Mesenchymal stem cell (in vitro differentiated cells and primary cell): Measurements from ENCODE around the gene SAA2. TPM values are rescaled to one million over a fixed set of nuclear protein-coding genes. Genes with fewer than 3 reads are reported as not detected.

ENCODE experiments used
- DNase-seq: peaks from one replicate; pipeline ENCODE4 v3.0.0-alpha.2; 2013
- H2AFZ ChIP-seq: one replicate; pipeline ENCODE4 v1.6.1; 2013; ENCODE audit warnings: low read depth, mild to moderate bottlenecking, control low read depth, inconsistent platforms, low read length, moderate library complexity
- H2AK5ac ChIP-seq: 2 replicates; pipeline ENCODE4 v1.6.1; 2013; ENCODE audit warnings: low read length, moderate library complexity, mild to moderate bottlenecking, inconsistent platforms; ENCODE audit not compliant: severe bottlenecking
- H2BK120ac ChIP-seq: one replicate; pipeline ENCODE4 v1.6.1; 2013; ENCODE audit warnings: low read depth, mild to moderate bottlenecking, inconsistent platforms, low read length, moderate library complexity
- H2BK12ac ChIP-seq, 2 experiments: one replicate each; pipeline ENCODE4 v1.6.1; 2013; ENCODE audit warnings: inconsistent platforms in 2 of 2, low read length in 2 of 2, mild to moderate bottlenecking in 2 of 2, moderate library complexity in 2 of 2, control low read depth in 1 of 2
- H2BK15ac ChIP-seq: one replicate; pipeline ENCODE4 v1.6.1; 2013; ENCODE audit warnings: mild to moderate bottlenecking, low read depth, inconsistent platforms; ENCODE audit not compliant: poor library complexity, severe bottlenecking
- H2BK5ac ChIP-seq: 2 replicates; pipeline ENCODE4 v1.6.1; 2013; ENCODE audit warnings: low read depth, mild to moderate bottlenecking, low read length, control low read depth, inconsistent platforms; ENCODE audit not compliant: poor library complexity, severe bottlenecking
- H3K14ac ChIP-seq, 2 experiments: one replicate each; pipeline ENCODE4 v1.6.1; 2013; ENCODE audit warnings: inconsistent platforms in 2 of 2, low read length in 2 of 2, control low read depth in 1 of 2, mild to moderate bottlenecking in 1 of 2, moderate library complexity in 1 of 2
- H3K18ac ChIP-seq, 2 experiments: one replicate each; pipeline ENCODE4 v1.6.1; 2013; ENCODE audit warnings: inconsistent platforms in 2 of 2, low read length in 2 of 2, control low read depth in 1 of 2, low read depth in 1 of 2, mild to moderate bottlenecking in 1 of 2
- H3K23ac ChIP-seq, 2 experiments: one replicate each; pipeline ENCODE4 v1.6.1; 2013; ENCODE audit warnings: inconsistent platforms in 2 of 2, low read length in 2 of 2, mild to moderate bottlenecking in 2 of 2, moderate library complexity in 2 of 2, control low read depth in 1 of 2
- H3K27ac ChIP-seq: 2 replicates; pipeline ENCODE4 v1.5.1; 2013; ENCODE audit warnings: mild to moderate bottlenecking, moderate library complexity, low read length, control low read depth, inconsistent platforms; ENCODE audit not compliant: poor library complexity, severe bottlenecking
- H3K27me3 ChIP-seq, 2 experiments: 2 replicates each; pipeline versions ENCODE4 v1.6.1 to v1.7.0; 2013; ENCODE audit warnings: low read length in 2 of 2, mild to moderate bottlenecking in 2 of 2, moderate library complexity in 2 of 2, control low read depth in 1 of 2, inconsistent platforms in 1 of 2; ENCODE audit not compliant: control insufficient read depth in 1 of 2, insufficient read depth in 1 of 2
- H3K36me3 ChIP-seq, 2 experiments: 2 replicates each; pipeline versions ENCODE4 v1.6.1 to v1.7.0; 2013; ENCODE audit warnings: low read length in 2 of 2, control low read depth in 1 of 2, inconsistent platforms in 1 of 2, low read depth in 1 of 2, mild to moderate bottlenecking in 1 of 2; ENCODE audit not compliant: insufficient read depth in 2 of 2, control insufficient read depth in 1 of 2
- H3K4ac ChIP-seq, 2 experiments: one replicate each; pipeline ENCODE4 v1.6.1; 2013; ENCODE audit warnings: inconsistent platforms in 2 of 2, low read length in 2 of 2, mild to moderate bottlenecking in 2 of 2, moderate library complexity in 2 of 2, control low read depth in 1 of 2, low read depth in 1 of 2
- H3K4me1 ChIP-seq: 2 replicates; pipeline ENCODE4 v1.6.1; 2013; ENCODE audit warnings: low read depth, low read length, control low read depth; ENCODE audit not compliant: control insufficient read depth, insufficient read depth
- H3K4me2 ChIP-seq: 2 replicates; pipeline ENCODE4 v1.6.1; 2013; ENCODE audit warnings: low read length, mild to moderate bottlenecking, inconsistent platforms; ENCODE audit not compliant: poor library complexity, severe bottlenecking
- H3K4me3 ChIP-seq, 2 experiments: 2 replicates each; pipeline versions ENCODE4 v1.5.1 to v1.7.0; 2013; ENCODE audit warnings: low read length in 2 of 2, mild to moderate bottlenecking in 2 of 2, control low read depth in 1 of 2, low read depth in 1 of 2; ENCODE audit not compliant: insufficient read depth in 1 of 2
- H3K79me1 ChIP-seq: replicated peaks from 2 replicates; pipeline ENCODE4 v1.6.1; 2013; ENCODE audit warnings: mild to moderate bottlenecking, control low read depth, low read length, inconsistent platforms; ENCODE audit not compliant: poor library complexity, severe bottlenecking
- H3K9ac ChIP-seq: 2 replicates; pipeline ENCODE4 v1.7.0; 2013; ENCODE audit warnings: mild to moderate bottlenecking, low read length, moderate library complexity
- H3K9me3 ChIP-seq: 2 replicates; pipeline ENCODE4 v1.7.0; 2013; ENCODE audit warnings: mild to moderate bottlenecking, low read length; ENCODE audit not compliant: control insufficient read depth
- H4K8ac ChIP-seq: one replicate; pipeline ENCODE4 v1.6.1; 2013; ENCODE audit warnings: inconsistent platforms, mild to moderate bottlenecking, low read length, moderate library complexity
- H4K91ac ChIP-seq: one replicate; pipeline ENCODE4 v1.6.1; 2013; ENCODE audit warnings: mild to moderate bottlenecking, low read length, inconsistent platforms
- WGBS: methylation state at CpG from one replicate; pipeline ENCODE4 v1.1.7; 2013; ENCODE audit warnings: mixed read lengths; 5-methylcytosine and 5-hydroxymethylcytosine counted together
- polyA plus RNA-seq, 2 experiments: library from polyadenylated mRNA; stranded (reverse); fragments of 200-250 nt; gene quantifications; one replicate each; pipeline ENCODE4 v1.2.3, GENCODE V29; 2013

Gene SAA2
- polyA plus RNA-seq (2013, experiment 1 of 2), result 0.29 TPM
- polyA plus RNA-seq (2013, experiment 2 of 2), result 0.12 TPM

GRCh38 chr11:18248561-18248960, at the start of gene SAA2:
Gene SAA2, minus strand, starts transcription at chr11:18248668. Its CDS starts 657 bp downstream, at chr11:18248011.
- Histone ChIP-seq H3K9ac (no peak within 1 kb of the TSS), H3K14ac (no peak within 1 kb of the TSS), H2AFZ (no peak within 1 kb of the TSS), H3K4me3 (no peak within 1 kb of the TSS), H3K4me1 (peaks cover 6% of the 10 kb centered on the region), H3K36me3 (no peaks in the 10 kb centered on the region), H2BK5ac (no peak within 1 kb of the TSS), H3K27me3 (peaks cover 0 to 9% of the 10 kb centered on the region in 2 experiments), H4K91ac (no peak within 1 kb of the TSS), H2BK15ac (no peak within 1 kb of the TSS), H3K23ac (no peak within 1 kb of the TSS), H3K4me2 (no peak within 1 kb of the TSS), H2BK120ac (no peak within 1 kb of the TSS), H3K9me3 (no peaks in the 10 kb centered on the region), H4K8ac (no peak within 1 kb of the TSS), H3K27ac (no peak within 1 kb of the TSS), H2AK5ac (no peak within 1 kb of the TSS), H3K79me1 (no peaks in the 10 kb centered on the region), H3K18ac (no peak within 1 kb of the TSS), H3K4ac (no peak within 1 kb of the TSS), H2BK12ac (no peak within 1 kb of the TSS)
- WGBS, result 86% methylated on average over 5 of the region's 5 CpGs
- no peak for DNase-seq

- no peak overlapping the region for H3K4me2 ChIP-seq
- no peak overlapping the region for H3K4me3 ChIP-seq
- no peak overlapping the region for H4K91ac ChIP-seq
- no peak overlapping the region for H3K9ac ChIP-seq
- no peak overlapping the region for H3K18ac ChIP-seq
- no peaks in the 10 kb centered on the region for H3K27me3 ChIP-seq
- H3K9me3 ChIP-seq, result no peaks in the 10 kb centered on the region
- H2BK5ac ChIP-seq, result no peak overlapping the region
- DNase-seq, result no peak
- H2BK12ac ChIP-seq, result no peak overlapping the region
- H3K27ac ChIP-seq, result no peak overlapping the region
- 96% methylated on average over 2 of the region's 2 CpGs for WGBS
- H3K4me1 ChIP-seq, result no peaks in the 10 kb centered on the region
- no peak overlapping the region for H2BK120ac ChIP-seq
- H4K8ac ChIP-seq, result no peak overlapping the region
- H2AK5ac ChIP-seq, result no peak overlapping the region
- H2BK15ac ChIP-seq, result no peak overlapping the region
- no peak overlapping the region for H2AFZ ChIP-seq
- peaks cover 15 to 87% of the 10 kb centered on the region in 2 experiments for H3K36me3 ChIP-seq
- peaks cover 4% of the 10 kb centered on the region for H3K79me1 ChIP-seq
- no peak overlapping the region for H3K14ac ChIP-seq
- H3K23ac ChIP-seq, result no peak overlapping the region
- H3K4ac ChIP-seq, result no peak overlapping the region
These were observed 46.8 kb upstream of the SAA2 start for GRCh38 chr11:18295316-18295715.

DNA sequence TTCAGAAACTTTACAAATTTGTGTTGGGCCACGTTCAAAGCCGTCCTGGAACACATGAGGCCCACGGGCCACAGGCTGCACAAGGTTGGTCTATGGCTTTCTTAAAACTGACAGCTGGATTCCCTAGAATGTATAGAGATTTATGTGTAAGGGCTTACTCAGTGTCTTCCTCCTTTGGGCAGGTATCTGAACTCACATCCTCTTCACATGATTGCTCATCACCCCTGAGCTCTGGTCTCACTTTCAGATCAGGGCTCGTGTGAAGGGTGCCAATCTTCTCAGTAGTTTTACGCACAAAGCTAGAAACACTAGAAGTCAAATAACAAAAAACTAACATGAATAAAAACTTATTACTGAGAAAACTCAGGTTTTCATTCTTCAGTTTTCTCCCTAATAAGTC, 46.4 kb upstream of the SAA2 start:
- DNase-seq, result no peak
- Histone ChIP-seq H2BK12ac (no peak overlapping the region), H2BK5ac (no peak overlapping the region), H4K91ac (no peak overlapping the region), H2AFZ (no peak overlapping the region), H3K9ac (no peak overlapping the region), H3K9me3 (no peaks in the 10 kb centered on the region), H3K79me1 (peaks cover 4% of the 10 kb centered on the region), H4K8ac (no peak overlapping the region), H2BK15ac (no peak overlapping the region), H3K36me3 (peaks cover 15 to 87% of the 10 kb centered on the region in 2 experiments), H3K23ac (no peak overlapping the region), H2BK120ac (no peak overlapping the region), H2AK5ac (no peak overlapping the region), H3K18ac (no peak overlapping the region), H3K27me3 (no peaks in the 10 kb centered on the region), H3K4me2 (no peak overlapping the region), H3K4me1 (no peaks in the 10 kb centered on the region), H3K4me3 (no peak overlapping the region), H3K4ac (no peak overlapping the region), H3K14ac (no peak overlapping the region), H3K27ac (no peak overlapping the region)
- 93% methylated on average over 5 of the region's 5 CpGs for WGBS

- Histone ChIP-seq H3K4me3 (no peak overlapping the region), H3K23ac (no peak overlapping the region), H3K4me1 (no peaks in the 10 kb centered on the region), H2BK12ac (no peak overlapping the region), H4K91ac (no peak overlapping the region), H2AFZ (no peak overlapping the region), H3K9ac (no peak overlapping the region), H2AK5ac (no peak overlapping the region), H3K4me2 (no peak overlapping the region), H3K4ac (no peak overlapping the region), H3K79me1 (peaks cover 3% of the 10 kb centered on the region), H4K8ac (no peak overlapping the region), H2BK15ac (no peak overlapping the region), H3K36me3 (peaks cover 25 to 90% of the 10 kb centered on the region in 2 experiments), H2BK5ac (no peak overlapping the region), H3K14ac (no peak overlapping the region), H3K18ac (no peak overlapping the region), H2BK120ac (no peak overlapping the region), H3K27me3 (no peaks in the 10 kb centered on the region), H3K27ac (no peak overlapping the region), H3K9me3 (no peaks in the 10 kb centered on the region)
- no peak for DNase-seq
- WGBS, result 100% methylated on average over 3 of the region's 4 CpGs
These were observed 40.4 kb upstream of the SAA2 start for GRCh38 chr11:18288911-18289310.
